AG09319 (cell line): ENCODE measurements around the gene SERPINA4.

Experiments
- DNase-seq: peaks from one replicate; pipeline ENCODE4 v3.0.0-alpha.2; 2010; ENCODE audit warnings: low read depth; ENCODE audit errors: extremely low read depth
- CTCF ChIP-seq: IDR thresholded peaks from 2 replicates; pipeline ENCODE4 v1.5.1; 2011; ENCODE audit warnings: low read depth, mild to moderate bottlenecking, inconsistent platforms, low read length, moderate library complexity

SERPINA4 gene

GRCh38 chr14:94569381-94570001, 8.2 kb downstream of the SERPINA4 start:
- no peak for TF ChIP-seq CTCF
- DNase-seq = no peak

GRCh38 chr14:94570002-94570400, 8.8 kb downstream of the SERPINA4 start:
- DNase-seq = no peak
- TF ChIP-seq CTCF = no peak

- no peak for DNase-seq
These were observed 9.2 kb downstream of the SERPINA4 start for GRCh38 chr14:94570440-94570839.

GRCh38 chr14:94571395-94571794, 10.2 kb downstream of the SERPINA4 start:
- TF ChIP-seq CTCF = no peak
- no peak for DNase-seq

More at GRCh38 chr14:94570440-94570839, 9.2 kb downstream of the SERPINA4 start:
- no peak for TF ChIP-seq CTCF

GRCh38 chr14:94571950-94572349, 10.7 kb downstream of the SERPINA4 start:
- no peak for TF ChIP-seq CTCF
- DNase-seq = no peak

GRCh38 chr14:94572637-94573303, 11.5 kb downstream of the SERPINA4 start:
- TF ChIP-seq CTCF = no peak
- DNase-seq = no peak

- DNase-seq = no peak
- TF ChIP-seq CTCF = no peak
These were observed 12.4 kb downstream of the SERPINA4 start for GRCh38 chr14:94573475-94574277.
